HepG2 (cell line): ENCODE measurements around the gene DOCK3. TPM values are rescaled to one million over a fixed set of nuclear protein-coding genes. Genes with fewer than 3 reads are reported as not detected.

Experiments used
- ATAC-seq: fragments of 200-7000 bp; cut with Tn5 transposase; 3 replicates; pipeline ENCODE4 v1.9.1; 2020; ENCODE audit warnings: mild to moderate bottlenecking, moderate library complexity
- BruUV-seq: library from RNA; stranded (reverse); fragments of 400-500 nt; replicated peaks from 2 replicates; lab custom pipeline; 2021; lab: Mats Ljungman, UMichigan
- CTCF ChIA-PET: fragments of 300-600 bp; formaldehyde crosslinking; extraction: SDS; loops from one replicate; lab custom pipeline; 2021; ENCODE audit warnings: low total read pairs, inconsistent platforms, low intra/inter-chr PET ratio; lab: Yijun Ruan, JAX
- POLR2A ChIA-PET: fragments of 350-600 bp; sonication (Branson Sonifier 250); formaldehyde crosslinking; loops from one replicate; lab custom pipeline; 2020; ENCODE audit warnings: antibody characterized with exemption, inconsistent platforms; lab: Yijun Ruan, JAX
- DNase-seq: peaks from one replicate; pipeline ENCODE4 v3.0.0-alpha.2; 2015; ENCODE audit warnings: low spot score
- FAIRE-seq: peaks from 3 replicates; lab custom pipeline; 2011; peaks lifted over from hg19 to GRCh38; lab: Jason Lieb, UNC
- H2AFZ ChIP-seq: one replicate; pipeline ENCODE4 v1.6.1; 2011; ENCODE audit warnings: low read length, inconsistent platforms
- H3K27ac ChIP-seq: fragments of 300-600 bp; 3 replicates; pipeline ENCODE4 v1.8.0; 2011; ENCODE audit warnings: mixed run types, mild to moderate bottlenecking, mixed read lengths, low read length, inconsistent platforms; ENCODE audit not compliant: insufficient read depth; ENCODE audit errors: extremely low read length
- H3K27me3 ChIP-seq, 2 experiments: fragments of 200-600 bp in 1 of 2; 2 replicates in 1 of 2; 3 replicates in 1 of 2; pipeline versions ENCODE4 v1.6.0 to v1.8.0; 2011; ENCODE audit warnings: low read length in 2 of 2, mild to moderate bottlenecking in 2 of 2, moderate library complexity in 2 of 2, inconsistent platforms in 1 of 2; ENCODE audit not compliant: insufficient read depth in 2 of 2, control insufficient read depth in 1 of 2
- H3K36me3 ChIP-seq, 2 experiments: fragments of 200-600 bp in 1 of 2; replicated peaks in 1 of 2; 2 replicates in 1 of 2; 3 replicates in 1 of 2; pipeline versions ENCODE4 v1.5.1 to v1.8.0; 2011; ENCODE audit warnings: low read length in 2 of 2, inconsistent platforms in 1 of 2; ENCODE audit not compliant: insufficient read depth in 2 of 2, control insufficient read depth in 1 of 2
- H3K4me1 ChIP-seq: 2 replicates; pipeline ENCODE4 v1.5.1; 2012; ENCODE audit warnings: low read length, inconsistent platforms; ENCODE audit not compliant: insufficient read depth
- H3K4me2 ChIP-seq: 2 replicates; pipeline ENCODE4 v1.6.0; 2011; ENCODE audit warnings: low read depth, low read length, inconsistent platforms
- H3K4me3 ChIP-seq, 3 experiments: fragments of 200-600 bp in 1 of 3; sonication (generic), shearing (Covaris generic) in 1 of 3; replicated peaks in 1 of 3; 2 replicates each; pipeline ENCODE4 v1.5.1; 2011 to 2016; ENCODE audit warnings: low read length in 3 of 3, inconsistent platforms in 2 of 3, low read depth in 2 of 3, mild to moderate bottlenecking in 2 of 3, control low read depth in 1 of 3, mixed read lengths in 1 of 3; ENCODE audit not compliant: insufficient read depth in 1 of 3
- H3K79me2 ChIP-seq: one replicate; pipeline ENCODE4 v1.6.1; 2011; ENCODE audit warnings: low read length, inconsistent platforms; ENCODE audit not compliant: insufficient read depth
- H3K9ac ChIP-seq: 2 replicates; pipeline ENCODE4 v1.6.0; 2011; ENCODE audit warnings: mild to moderate bottlenecking, low read depth, low read length, inconsistent platforms; ENCODE audit not compliant: insufficient read depth
- H3K9me3 ChIP-seq: 2 replicates; pipeline ENCODE4 v1.5.1; 2012; ENCODE audit warnings: mild to moderate bottlenecking, low read length
- H4K20me1 ChIP-seq: 2 replicates; pipeline ENCODE4 v1.6.0; 2011; ENCODE audit warnings: inconsistent platforms, mild to moderate bottlenecking, low read length, moderate library complexity; ENCODE audit not compliant: insufficient read depth
- CREB1 ChIP-seq, 2 experiments: fragments of 450-650 bp in 1 of 2; IDR thresholded peaks; 2 replicates each; pipeline ENCODE4 v1.6.1; 2016 to 2017; ENCODE audit warnings: control low read depth in 1 of 2, mild to moderate bottlenecking in 1 of 2, missing compliant biosample characterization in 1 of 2, missing genetic modification characterization in 1 of 2
- PBX2 ChIP-seq: IDR thresholded peaks from 2 replicates; pipeline ENCODE4 v1.6.1; 2016; ENCODE audit warnings: control low read depth
- PRDM4 ChIP-seq: sonication (generic); formaldehyde crosslinking; IDR thresholded peaks from 2 replicates; pipeline ENCODE4 v1.9.0; 2021; ENCODE audit warnings: missing genetic modification reagents, borderline replicate concordance
- RFXANK ChIP-seq: IDR thresholded peaks from 2 replicates; pipeline ENCODE4 v1.6.1; 2016
- ZNF101 ChIP-seq: sonication (generic); formaldehyde crosslinking; IDR thresholded peaks from 2 replicates; pipeline ENCODE4 v1.4.0; 2020; ENCODE audit warnings: mild to moderate bottlenecking, low read depth, missing genetic modification reagents, borderline replicate concordance
- ZNF441 ChIP-seq: sonication (generic); formaldehyde crosslinking; IDR thresholded peaks from 2 replicates; pipeline ENCODE4 v1.7.0; 2021; ENCODE audit warnings: missing genetic modification reagents, borderline replicate concordance
- ZNF737 ChIP-seq: sonication (generic); formaldehyde crosslinking; IDR thresholded peaks from 2 replicates; pipeline ENCODE4 v1.5.0; 2020; ENCODE audit warnings: missing genetic modification reagents, mild to moderate bottlenecking, borderline replicate concordance
- ZNF879 ChIP-seq: sonication (generic); formaldehyde crosslinking; IDR thresholded peaks from 2 replicates; pipeline ENCODE4 v1.8.1; 2023; ENCODE audit warnings: missing genetic modification reagents
- WGBS: methylation state at CpG from one replicate; pipeline ENCODE4 v1.1.6; 2017; ENCODE audit warnings: low lambda C conversion rate; 5-methylcytosine and 5-hydroxymethylcytosine counted together
- in situ Hi-C: cut with HindIII; loops from 2 replicates; pipeline ENCODE4 v1.10.0; 2017; ENCODE audit warnings: low pct_unique_long_range_greater_than_20kb; ENCODE audit not compliant: extremely low pct_ligation_motif_present
- intact Hi-C: fragments of 100-400 bp; cut with micrococcal nuclease; formaldehyde crosslinking; loops from one replicate; pipeline ENCODE4 v1.10.0; 2022; ENCODE audit not compliant: unreplicated experiment
- polyA plus RNA-seq, 8 experiments: library from polyadenylated mRNA; depleted of rRNA in 3 of 8; stranded (reverse) in 7 of 8; unstranded in 1 of 8; fragments of >200 nt; fragmentation: Illumina TruSeq in 4 of 8; extraction: Trizol in 4 of 8; gene quantifications; 2 replicates each; pipeline versions ENCODE4 v1.2.1 to v1.2.3, GENCODE V29; 2011 to 2016; ENCODE audit warnings: low read depth in 4 of 8, missing spikeins in 1 of 8, mixed read lengths in 1 of 8; ENCODE audit not compliant: insufficient read depth in 1 of 8
- total RNA-seq, 5 experiments: library from RNA; depleted of rRNA; stranded (reverse); fragments of >200 nt; fragmentation: Illumina TruSeq; extraction: Trizol; gene quantifications; 2 replicates each; pipeline ENCODE4 v1.2.3, GENCODE V29; 2016; ENCODE audit warnings: low read depth in 1 of 5

DOCK3 gene
- total and polyA plus RNA-seq, 2 of the 13 experiments (the other 11 are each of a cell fraction or from before 2014, with no cell fraction given) = not detected

GRCh38 chr3:50819882-50820281 lies 145.2 kb downstream of the DOCK3 start:
- H3K4me1 ChIP-seq = no peaks in the 10 kb centered on the region
- H2AFZ ChIP-seq = no peak overlapping the region
- H3K27me3 ChIP-seq = no peaks in the 10 kb centered on the region
- no peak overlapping the region for H3K4me2 ChIP-seq
- H3K36me3 ChIP-seq = no peaks in the 10 kb centered on the region
- intact Hi-C loops (no loop called here), in situ Hi-C loops (no loop called here)
- H3K4me3 ChIP-seq = no peak overlapping the region
- BruUV-seq = no TSS peak
- ChIA-PET CTCF (no interaction called here), POLR2A (no interaction called here)
- ATAC-seq = no peak
- no peaks in the 10 kb centered on the region for H4K20me1 ChIP-seq
- no peak for TF ChIP-seq PBX2
- no peak for TF ChIP-seq ZNF101 (CRISPR knock-in tag)
- TF ChIP-seq ZNF737 (CRISPR knock-in tag) = no peak
- TF ChIP-seq RFXANK (CRISPR knock-in tag) = no peak
- no peak for TF ChIP-seq CREB1 (IDR thresholded peaks at IDR 0.05)
- TF ChIP-seq CREB1 (CRISPR knock-in tag; IDR thresholded peaks at IDR 0.05) = no peak
- TF ChIP-seq ZNF879 (CRISPR knock-in tag) = no peak
- no peak for TF ChIP-seq ZNF441 (CRISPR knock-in tag)
- no peak for TF ChIP-seq PRDM4
- WGBS = 57% methylated on average over 5 of the region's 5 CpGs
- H3K79me2 ChIP-seq = no peaks in the 10 kb centered on the region
- no peak for FAIRE-seq
- no peaks in the 10 kb centered on the region for H3K9me3 ChIP-seq
- DNase-seq = no peak
- H3K27ac ChIP-seq = no peak overlapping the region
- H3K9ac ChIP-seq = no peak overlapping the region
